ENCODE data around the gene RAB10. TPM values are rescaled to one million over a fixed set of nuclear protein-coding genes. Genes with fewer than 3 reads are reported as not detected.
A peak's percentile ranks its signal among the peaks of the same experiment; 100 is the strongest.

Gene RAB10
- total RNA-seq, 2 donors from 2014 or later = 73.9 to 80.8 TPM

GRCh38 chr2:26033270-26033817 is 540 bp upstream of the RAB10 start:
- ATAC-seq (ENCODE audit: insufficient number of reproducible peaks, low FRiP score, low read depth) (peak; percentile 18), DNase-seq (ENCODE audit: low spot score) (peak; percentile 41)
- Histone ChIP-seq H3K4me1 (ENCODE audit: control insufficient read depth in 1 of 2, low read depth in 2 of 2) (peaks cover 29 to 32% of the 10 kb centered on the region in 2 donors), H3K27ac (peak overlapping the region; percentile 97 to 99), H3K27me3 (replicated peaks; ENCODE audit: insufficient read depth) (no peaks in the 10 kb centered on the region), H3K9me3 (no peaks in the 10 kb centered on the region), H3K4me3 (peak overlapping the region; percentile 93), H3K36me3 (peaks cover 2% of the 10 kb centered on the region)
- no peak for TF ChIP-seq CTCF (IDR thresholded peaks at IDR 0.05)

GRCh38 chr2:26034637-26034992 is 731 bp downstream of the RAB10 start:
- TF ChIP-seq CTCF (IDR thresholded peaks at IDR 0.05) = no peak
- H3K4me3 ChIP-seq = peak overlapping the region; percentile 93
- peaks cover 36 to 43% of the 10 kb centered on the region in 2 donors for H3K4me1 ChIP-seq (ENCODE audit: control insufficient read depth in 1 of 2, low read depth in 2 of 2)
- DNase-seq (ENCODE audit: low spot score) (no peak), ATAC-seq (ENCODE audit: insufficient number of reproducible peaks, low FRiP score, low read depth) (no peak)
- no peaks in the 10 kb centered on the region for H3K9me3 ChIP-seq
- peaks cover 3% of the 10 kb centered on the region for H3K36me3 ChIP-seq
- H3K27ac ChIP-seq = peak overlapping the region; percentile 84 to 99
- no peaks in the 10 kb centered on the region for H3K27me3 ChIP-seq (replicated peaks; ENCODE audit: insufficient read depth)

DNA sequence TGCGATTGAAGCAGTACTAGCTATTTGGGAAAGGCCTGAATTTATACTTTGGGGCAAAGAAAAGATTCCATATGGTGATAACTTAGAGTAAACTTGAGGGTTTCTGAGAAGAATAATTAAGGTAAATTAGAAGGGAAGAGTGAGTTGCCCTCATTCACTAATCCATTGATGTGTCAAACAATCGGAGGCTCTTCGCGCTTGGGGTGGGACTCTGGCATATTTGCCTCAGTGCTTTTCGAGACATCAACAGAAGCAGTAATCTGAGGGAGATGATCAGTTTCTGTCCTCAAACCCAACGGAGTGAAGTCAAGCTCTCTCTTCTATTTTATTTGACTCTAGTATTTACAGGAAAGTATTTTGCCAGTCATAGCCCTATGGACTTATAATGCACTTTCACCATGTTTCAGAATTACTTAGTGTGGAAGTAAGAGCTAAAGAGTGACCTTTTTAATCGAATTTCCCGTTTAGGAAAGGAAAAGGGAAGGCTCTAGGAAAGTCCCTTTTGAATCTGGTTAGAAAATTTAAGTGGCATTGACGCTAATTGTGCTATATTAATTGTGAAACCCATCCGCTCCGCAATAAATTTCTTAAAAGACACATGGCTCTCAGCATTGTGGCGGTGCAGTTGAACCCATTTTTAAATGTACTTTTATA is 1.3 kb downstream of the RAB10 start:
- no peak for TF ChIP-seq CTCF (IDR thresholded peaks at IDR 0.05)
- H3K4me3 ChIP-seq = peak overlapping the region; percentile 93
- ATAC-seq (ENCODE audit: insufficient number of reproducible peaks, low FRiP score, low read depth) (no peak), DNase-seq (ENCODE audit: low spot score) (no peak)
- no peaks in the 10 kb centered on the region for H3K27me3 ChIP-seq (replicated peaks; ENCODE audit: insufficient read depth)
- H3K36me3 ChIP-seq = peaks cover 3% of the 10 kb centered on the region
- no peaks in the 10 kb centered on the region for H3K9me3 ChIP-seq
- H3K4me1 ChIP-seq (ENCODE audit: control insufficient read depth in 1 of 2, low read depth in 2 of 2) = peaks cover 38 to 49% of the 10 kb centered on the region in 2 donors
- peak overlapping the region in 1 of 2 donors; percentile 99 for H3K27ac ChIP-seq

DNA sequence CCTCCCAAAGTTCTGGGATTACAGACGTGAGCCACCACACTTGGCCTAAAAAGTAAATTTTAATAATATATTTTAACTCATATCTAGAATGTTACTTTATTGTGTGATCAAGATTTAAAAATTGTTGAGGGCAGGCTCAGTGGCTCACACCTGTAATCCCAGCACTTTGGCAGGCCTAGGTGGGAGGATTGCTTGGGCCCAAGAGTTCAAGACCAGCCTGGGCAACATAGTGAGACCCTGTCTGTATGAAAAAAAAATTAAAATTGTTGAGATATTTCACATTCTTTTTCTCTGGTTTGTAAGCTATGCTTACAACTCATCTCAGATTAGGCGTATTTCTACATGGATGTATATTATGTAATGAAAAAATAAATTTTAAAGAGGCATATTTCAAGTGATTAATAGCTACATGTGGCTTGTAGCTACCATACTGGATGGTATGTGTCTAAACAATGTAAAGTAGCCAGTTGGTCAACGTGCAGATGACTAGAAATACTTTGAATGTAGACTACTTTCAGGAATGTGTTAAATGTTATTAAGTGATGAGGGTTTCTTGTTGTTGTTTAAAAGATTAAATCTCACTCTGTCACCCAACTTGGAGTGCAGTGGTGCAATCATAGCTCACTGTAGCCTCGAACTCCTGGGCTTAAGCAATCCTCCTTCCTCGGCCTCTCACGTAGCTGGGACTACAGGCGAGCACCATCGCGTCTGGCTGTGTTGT is 5.9 kb downstream of the RAB10 start:
- Histone ChIP-seq H3K4me1 (ENCODE audit: control insufficient read depth in 1 of 2, low read depth in 2 of 2) (peaks cover 46 to 69% of the 10 kb centered on the region in 2 donors), H3K4me3 (no peak overlapping the region)
- ATAC-seq (ENCODE audit: insufficient number of reproducible peaks, low FRiP score, low read depth) = no peak

More for the DNA sequence above, 5.9 kb downstream of the RAB10 start:
- H3K9me3 ChIP-seq = no peaks in the 10 kb centered on the region
- no peak overlapping the region for H3K27ac ChIP-seq
- no peaks in the 10 kb centered on the region for H3K27me3 ChIP-seq (replicated peaks; ENCODE audit: insufficient read depth)
- DNase-seq (ENCODE audit: low spot score) = no peak
- TF ChIP-seq CTCF (IDR thresholded peaks at IDR 0.05) = no peak
- H3K36me3 ChIP-seq = peaks cover 3% of the 10 kb centered on the region
